HCT116 (cell line): ENCODE measurements around the gene CPLX3. TPM values are rescaled to one million over a fixed set of nuclear protein-coding genes. Genes with fewer than 3 reads are reported as not detected.

Experiments
- ATAC-seq: fragments of 200-7000 bp; cut with Tn5 transposase; 2 replicates; pipeline ENCODE4 v1.9.1; 2020; ENCODE audit warnings: mild to moderate bottlenecking, moderate library complexity
- BruUV-seq: library from RNA; stranded (reverse); fragments of 400-500 nt; replicated peaks from 2 replicates; lab custom pipeline; 2021; lab: Mats Ljungman, UMichigan
- CTCF ChIA-PET: fragments of 300-600 bp; sonication (Branson Sonifier 250); formaldehyde crosslinking; loops from one replicate; lab custom pipeline; 2021; ENCODE audit warnings: antibody characterized with exemption; lab: Charles Lee
- POLR2A ChIA-PET: fragments of 300-600, 350-600 bp; sonication (Branson Sonifier 250); formaldehyde crosslinking; loops from one replicate; lab custom pipeline; 2021; ENCODE audit warnings: antibody characterized with exemption; lab: Charles Lee
- RAD21 ChIA-PET, 2 experiments: fragments of 300-600 bp; sonication (Branson Sonifier 250); formaldehyde crosslinking; loops; one replicate each; lab custom pipeline; 2023; ENCODE audit warnings: low total read pairs in 2 of 2; ENCODE audit not compliant: uncharacterized antibody in 2 of 2, unreplicated experiment in 2 of 2, low non-redundant PET in 1 of 2; lab: Charles Lee
- DNase-seq: peaks from one replicate; pipeline ENCODE4 v3.0.0-alpha.2; 2010; ENCODE audit warnings: low read depth, low spot score
- H2AFZ ChIP-seq: fragments of 200-600 bp; shearing (Covaris generic), sonication (generic); 2 replicates; pipeline ENCODE4 v1.6.1; 2017; ENCODE audit warnings: low read depth, mixed run types, mixed read lengths, antibody characterized with exemption, low read length; ENCODE audit not compliant: poor library complexity, severe bottlenecking
- H3K27ac ChIP-seq: 2 replicates; pipeline ENCODE4 v1.5.1; 2012; ENCODE audit warnings: low read depth, low read length
- H3K27me3 ChIP-seq: fragments of 200-600 bp; sonication (generic); 2 replicates; pipeline ENCODE4 v1.6.1; 2016; ENCODE audit warnings: mixed run types, low read length, mixed read lengths; ENCODE audit not compliant: insufficient read depth
- H3K36me3 ChIP-seq, 2 experiments: fragments of 200-500 bp in 1 of 2; fragments of 200-600 bp in 1 of 2; sonication (Bioruptor generic) in 1 of 2; sonication (generic) in 1 of 2; 2 replicates each; pipeline versions ENCODE4 v1.5.1 to v1.6.1; 2014 to 2016; ENCODE audit warnings: low read length in 2 of 2, inconsistent platforms in 1 of 2, mixed read lengths in 1 of 2, mixed run types in 1 of 2; ENCODE audit not compliant: insufficient read depth in 2 of 2, control insufficient read depth in 1 of 2
- H3K4me1 ChIP-seq, 2 experiments: fragments of 200-600 bp in 1 of 2; sonication (generic) in 1 of 2; 2 replicates each; pipeline versions ENCODE4 v1.5.1 to v1.6.1; 2012 to 2017; ENCODE audit warnings: low read length in 2 of 2, inconsistent platforms in 1 of 2, mild to moderate bottlenecking in 1 of 2, mixed read lengths in 1 of 2, mixed run types in 1 of 2, moderate library complexity in 1 of 2; ENCODE audit not compliant: insufficient read depth in 2 of 2, control insufficient read depth in 1 of 2
- H3K4me2 ChIP-seq: fragments of 200-600 bp; sonication (generic); 2 replicates; pipeline ENCODE4 v1.6.1; 2017; ENCODE audit warnings: mixed run types, low read length, mixed read lengths
- H3K4me3 ChIP-seq, 2 experiments: fragments of 200-600 bp in 1 of 2; sonication (generic) in 1 of 2; replicated peaks in 1 of 2; 2 replicates each; pipeline ENCODE4 v1.5.1; 2011 to 2016; ENCODE audit warnings: low read length in 2 of 2, control low read depth in 1 of 2, low read depth in 1 of 2, mild to moderate bottlenecking in 1 of 2, mixed read lengths in 1 of 2, mixed run types in 1 of 2
- H3K79me2 ChIP-seq: fragments of 200-600 bp; sonication (generic); 2 replicates; pipeline ENCODE4 v1.6.1; 2017; ENCODE audit warnings: mild to moderate bottlenecking, mixed run types, low read length, moderate library complexity, mixed read lengths; ENCODE audit not compliant: insufficient read depth
- H3K9ac ChIP-seq: fragments of 200-600 bp; sonication (generic); 2 replicates; pipeline ENCODE4 v1.6.1; 2016; ENCODE audit warnings: low read length, mixed read lengths
- H3K9me2 ChIP-seq: fragments of 200-600 bp; sonication (generic), shearing (Covaris generic); 2 replicates; pipeline ENCODE4 v1.6.1; 2017; ENCODE audit warnings: mixed run types, mild to moderate bottlenecking, moderate library complexity; ENCODE audit not compliant: insufficient read depth
- H3K9me3 ChIP-seq, 2 experiments: fragments of 200-500 bp in 1 of 2; fragments of 200-600 bp in 1 of 2; sonication (Bioruptor generic) in 1 of 2; sonication (generic) in 1 of 2; 2 replicates each; pipeline ENCODE4 v1.6.1; 2014 to 2017; ENCODE audit warnings: low read length in 2 of 2, mixed read lengths in 2 of 2, inconsistent platforms in 1 of 2, low read depth in 1 of 2, mild to moderate bottlenecking in 1 of 2, mixed run types in 1 of 2, moderate library complexity in 1 of 2; ENCODE audit not compliant: control insufficient read depth in 1 of 2, insufficient read depth in 1 of 2
- H4K20me1 ChIP-seq: fragments of 200-600 bp; sonication (generic), shearing (Covaris generic); 2 replicates; pipeline ENCODE4 v1.6.1; 2017; ENCODE audit warnings: mixed run types, mild to moderate bottlenecking, moderate library complexity; ENCODE audit not compliant: insufficient read depth
- CBX3 ChIP-seq: IDR thresholded peaks from 2 replicates; pipeline ENCODE4 v1.6.1; 2012; ENCODE audit warnings: low read depth
- CTCF ChIP-seq, 3 experiments: fragments of 200-600 bp in 1 of 3; sonication (generic) in 1 of 3; IDR thresholded peaks in 2 of 3; conservative IDR thresholded peaks in 1 of 3; 2 replicates each; pipeline ENCODE4 v1.5.1; 2012 to 2017; ENCODE audit warnings: low read depth in 2 of 3, low read length in 2 of 3, antibody characterized with exemption in 1 of 3, borderline replicate concordance in 1 of 3, control low read depth in 1 of 3, mild to moderate bottlenecking in 1 of 3, mixed read lengths in 1 of 3, mixed run types in 1 of 3, moderate library complexity in 1 of 3; ENCODE audit not compliant: insufficient read depth in 1 of 3
- EGR1 ChIP-seq: IDR thresholded peaks from 2 replicates; pipeline ENCODE4 v1.6.1; 2012; ENCODE audit warnings: low read depth
- FOSL1 ChIP-seq: IDR thresholded peaks from 2 replicates; pipeline ENCODE4 v1.6.1; 2012; ENCODE audit warnings: low read depth
- MAX ChIP-seq: IDR thresholded peaks from 2 replicates; pipeline ENCODE4 v1.6.1; 2012
- POLR2A ChIP-seq: IDR thresholded peaks from 2 replicates; pipeline ENCODE4 v1.7.0; 2011; ENCODE audit warnings: borderline replicate concordance; ENCODE audit not compliant: insufficient read depth, insufficient read length; ENCODE audit errors: extremely low read depth
- RAD21 ChIP-seq: IDR thresholded peaks from 2 replicates; pipeline ENCODE4 v1.6.1; 2012; ENCODE audit warnings: low read depth, mild to moderate bottlenecking
- REST ChIP-seq: IDR thresholded peaks from 2 replicates; pipeline ENCODE4 v1.6.1; 2012; ENCODE audit warnings: low read depth
- SP1 ChIP-seq: IDR thresholded peaks from 2 replicates; pipeline ENCODE4 v1.6.1; 2012; ENCODE audit warnings: low read depth
- TCF7L2 ChIP-seq: IDR thresholded peaks from 2 replicates; pipeline ENCODE4 v1.7.0; 2011; ENCODE audit warnings: borderline replicate concordance, inconsistent platforms; ENCODE audit not compliant: insufficient read depth, insufficient read length; ENCODE audit errors: extremely low read depth
- YY1 ChIP-seq: IDR thresholded peaks from 2 replicates; pipeline ENCODE4 v1.6.1; 2011; ENCODE audit warnings: low read length, low read depth, moderate library complexity, mild to moderate bottlenecking; ENCODE audit not compliant: insufficient replicate concordance; ENCODE audit errors: extremely low read depth
- ZBTB33 ChIP-seq: IDR thresholded peaks from 2 replicates; pipeline ENCODE4 v1.6.1; 2011; ENCODE audit warnings: mild to moderate bottlenecking, low read length, moderate library complexity; ENCODE audit not compliant: insufficient replicate concordance; ENCODE audit errors: extremely low read depth
- ZFX ChIP-seq: fragments of 450-650 bp; IDR thresholded peaks from 2 replicates; pipeline ENCODE4 v1.6.1; 2017
- ZNF274 ChIP-seq: fragments of 200-500 bp; sonication (Bioruptor generic); IDR thresholded peaks from 2 replicates; pipeline ENCODE4 v1.6.1; 2014; ENCODE audit warnings: mild to moderate bottlenecking, low read depth, low read length, inconsistent platforms
- intact Hi-C: fragments of 100-400 bp; cut with micrococcal nuclease; formaldehyde crosslinking; loops from 2 replicates; pipeline ENCODE4 v1.10.0; 2022
- total RNA-seq: library from RNA; stranded (reverse); gene quantifications from one replicate; pipeline ENCODE4 v1.2.1, GENCODE V29; 2021; ENCODE audit not compliant: unreplicated experiment

The CPLX3 gene
- total RNA-seq, 1 experiment from 2014 or later, result not detected

- H3K4me3 ChIP-seq, result no peak overlapping the region
- intact Hi-C loops, result no loop called here
- no TSS peak for BruUV-seq
- no peak overlapping the region for H3K4me2 ChIP-seq
- H4K20me1 ChIP-seq, result no peaks in the 10 kb centered on the region
- no peaks in the 10 kb centered on the region for H3K9me2 ChIP-seq
- no peak for TF ChIP-seq ZNF274
- no peak for TF ChIP-seq ZFX
- TF ChIP-seq TCF7L2, result no peak
- no peak for TF ChIP-seq POLR2A
- TF ChIP-seq ZBTB33, result no peak
- no peak for TF ChIP-seq SP1
- no peak for TF ChIP-seq MAX
- TF ChIP-seq CTCF (IDR thresholded peaks at IDR 0.05 in 2 of 3, conservative IDR thresholded peaks at IDR 0.05 in 1 of 3; ENCODE audit: borderline replicate concordance in 1 of 3, insufficient read depth in 1 of 3, low read depth in 2 of 3, low read length in 2 of 3), result no peak
- no peak for TF ChIP-seq REST
- TF ChIP-seq RAD21, result no peak
- TF ChIP-seq EGR1, result no peak
- TF ChIP-seq YY1, result no peak
- no peak for TF ChIP-seq CBX3
- TF ChIP-seq FOSL1, result no peak
- H2AFZ ChIP-seq, result no peak overlapping the region
- ChIA-PET CTCF (no interaction called here), RAD21 (no interaction called here), POLR2A (no interaction called here)
- H3K36me3 ChIP-seq, result peaks cover 13 to 31% of the 10 kb centered on the region in 2 experiments
- no peaks in the 10 kb centered on the region for H3K27me3 ChIP-seq
- peaks cover 3 to 19% of the 10 kb centered on the region in 2 experiments; a peak in 3 of 4 replicates for H3K4me1 ChIP-seq
- DNase-seq (no peak), ATAC-seq (no peak)
- no peak overlapping the region for H3K9ac ChIP-seq
- H3K27ac ChIP-seq, result no peak overlapping the region
- no peaks in the 10 kb centered on the region for H3K79me2 ChIP-seq
- H3K9me3 ChIP-seq, result no peaks in the 10 kb centered on the region
Measured at GRCh38 chr15:74802862-74803447, 23.5 kb upstream of the CPLX3 start.
